ENCODE results near the gene CYP39A1. TPM values are rescaled to one million over a fixed set of nuclear protein-coding genes. Genes with fewer than 3 reads are reported as not detected.

The CYP39A1 gene
- total and polyA plus RNA-seq, 2 experiments from 2014 or later, result 5.2 to 9.2 TPM

- Histone ChIP-seq H3K27me3 (no peaks in the 10 kb centered on the region), H4K20me1 (ENCODE audit: insufficient read depth, poor library complexity, severe bottlenecking) (no peaks in the 10 kb centered on the region), H3K9me3 (ENCODE audit: low read depth) (no peaks in the 10 kb centered on the region), H2AFZ (no peak overlapping the region), H3K4me3 (no peak overlapping the region), H3K9me2 (replicated peaks; ENCODE audit: insufficient read depth) (no peaks in the 10 kb centered on the region), H3K36me3 (replicated peaks; ENCODE audit: insufficient read depth, low read depth) (no peaks in the 10 kb centered on the region), H3K27ac (no peak overlapping the region), H3K79me2 (no peaks in the 10 kb centered on the region), H3K4me2 (no peak overlapping the region), H3K4me1 (ENCODE audit: insufficient read depth) (no peaks in the 10 kb centered on the region)
- no peak for TF ChIP-seq CTCF (IDR thresholded peaks at IDR 0.05; ENCODE audit: poor library complexity)
- no peak for TF ChIP-seq EZH2phosphoT487 (IDR thresholded peaks at IDR 0.05; ENCODE audit: low read depth, severe bottlenecking, unreplicated experiment)
- no peak for TF ChIP-seq EZH2 (IDR thresholded peaks at IDR 0.05; ENCODE audit: borderline replicate concordance)
- no peak for DNase-seq (ENCODE audit: low spot score)
Measured at GRCh38 chr6:46507426-46507825, 145.2 kb downstream of the CYP39A1 start.

- Histone ChIP-seq H3K4me3 (no peak overlapping the region), H4K20me1 (ENCODE audit: insufficient read depth, poor library complexity, severe bottlenecking) (no peaks in the 10 kb centered on the region), H2AFZ (no peak overlapping the region), H3K4me1 (ENCODE audit: insufficient read depth) (no peaks in the 10 kb centered on the region), H3K27ac (no peak overlapping the region), H3K9me3 (ENCODE audit: low read depth) (no peaks in the 10 kb centered on the region), H3K79me2 (no peaks in the 10 kb centered on the region), H3K4me2 (no peak overlapping the region), H3K9me2 (replicated peaks; ENCODE audit: insufficient read depth) (no peaks in the 10 kb centered on the region), H3K36me3 (replicated peaks; ENCODE audit: insufficient read depth, low read depth) (no peaks in the 10 kb centered on the region), H3K27me3 (peaks cover 6% of the 10 kb centered on the region)
- TF ChIP-seq EZH2 (IDR thresholded peaks at IDR 0.05; ENCODE audit: borderline replicate concordance) (no peak), CTCF (IDR thresholded peaks at IDR 0.05; ENCODE audit: poor library complexity) (no peak), EZH2phosphoT487 (IDR thresholded peaks at IDR 0.05; ENCODE audit: low read depth, severe bottlenecking, unreplicated experiment) (no peak)
- 92% methylated on average over 7 of the region's 7 CpGs for WGBS (ENCODE audit: low lambda C conversion rate, missing lambda C conversion rate)
- no peak for DNase-seq (ENCODE audit: low spot score)
Measured at GRCh38 chr6:46505693-46506512, 146.7 kb downstream of the CYP39A1 start.

- Histone ChIP-seq H3K27ac (no peak overlapping the region), H3K4me2 (no peak overlapping the region), H3K4me3 (no peak overlapping the region), H3K4me1 (ENCODE audit: insufficient read depth) (no peaks in the 10 kb centered on the region), H3K36me3 (replicated peaks; ENCODE audit: insufficient read depth, low read depth) (no peaks in the 10 kb centered on the region), H3K9me3 (ENCODE audit: low read depth) (no peaks in the 10 kb centered on the region), H3K79me2 (no peaks in the 10 kb centered on the region), H3K27me3 (peaks cover 20% of the 10 kb centered on the region), H2AFZ (no peak overlapping the region), H3K9me2 (replicated peaks; ENCODE audit: insufficient read depth) (no peaks in the 10 kb centered on the region), H4K20me1 (ENCODE audit: insufficient read depth, poor library complexity, severe bottlenecking) (no peaks in the 10 kb centered on the region)
- TF ChIP-seq EZH2phosphoT487 (IDR thresholded peaks at IDR 0.05; ENCODE audit: low read depth, severe bottlenecking, unreplicated experiment) (no peak), EZH2 (IDR thresholded peaks at IDR 0.05; ENCODE audit: borderline replicate concordance) (no peak), CTCF (IDR thresholded peaks at IDR 0.05; ENCODE audit: poor library complexity) (no peak)
- no peak for DNase-seq (ENCODE audit: low spot score)
Measured at GRCh38 chr6:46504242-46504641, 148.4 kb downstream of the CYP39A1 start.

Data from hepatocyte (in vitro differentiated cells).